Stimulated activated CD4-positive, alpha-beta T cell treated with anti-CD3 and anti-CD28 coated beads, Interleukin-1b, Interleukin-23, amount 100 ng/mL, for 4 hours (primary cell): ENCODE results near the gene ZNF407.
"Not testable (repeated sequence)": the region's sequence is repeated elsewhere in the genome, so short reads cannot be mapped to it uniquely, and the experiment has no call there.

ENCODE experiments used
- DNase-seq, 2 donors: peaks; one replicate each; pipeline ENCODE4 v3.0.0-alpha.2; 2020; ENCODE audit warnings: low read depth in 2 of 2

The ZNF407 gene

DNA sequence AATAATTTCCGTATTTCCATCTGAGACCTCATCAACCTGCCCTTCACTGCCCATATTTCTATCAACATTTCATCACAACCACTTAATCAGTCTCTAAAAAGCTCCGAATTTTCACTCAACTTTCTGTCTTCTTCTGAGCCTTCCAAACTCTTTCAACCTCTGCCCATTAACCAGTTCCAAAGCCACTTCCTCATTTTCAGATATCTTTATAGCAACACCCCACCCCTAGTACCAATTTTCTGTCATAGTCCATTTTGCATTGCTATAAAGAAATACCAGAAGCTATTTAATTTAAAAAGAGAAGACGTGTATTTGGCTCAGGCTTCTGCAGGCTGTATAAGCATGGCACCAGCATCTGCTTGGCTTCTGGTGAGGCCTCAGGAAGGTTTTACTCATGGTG is 504.2 kb downstream of the ZNF407 start:
- no peak for DNase-seq

DNA sequence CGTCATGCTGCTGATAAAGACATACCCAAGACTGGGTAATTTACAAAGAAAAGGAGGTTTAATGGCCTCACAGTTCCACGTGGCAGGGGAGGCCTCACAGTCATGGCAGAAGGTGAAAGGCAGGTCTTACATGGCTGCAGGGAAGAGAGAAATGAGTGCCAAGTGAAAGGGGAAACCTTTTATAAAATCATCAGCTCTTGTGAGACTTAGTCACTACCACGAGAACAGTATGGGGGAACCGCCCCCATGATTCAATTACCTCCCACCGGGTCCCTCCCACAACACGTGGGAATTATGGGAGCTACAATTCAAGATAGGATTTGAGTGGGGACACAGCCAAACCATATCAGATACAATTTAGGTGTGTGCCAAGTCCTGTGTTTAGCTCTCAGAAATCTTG is 506.4 kb downstream of the ZNF407 start:
- DNase-seq, result not testable (repeated sequence)

DNA sequence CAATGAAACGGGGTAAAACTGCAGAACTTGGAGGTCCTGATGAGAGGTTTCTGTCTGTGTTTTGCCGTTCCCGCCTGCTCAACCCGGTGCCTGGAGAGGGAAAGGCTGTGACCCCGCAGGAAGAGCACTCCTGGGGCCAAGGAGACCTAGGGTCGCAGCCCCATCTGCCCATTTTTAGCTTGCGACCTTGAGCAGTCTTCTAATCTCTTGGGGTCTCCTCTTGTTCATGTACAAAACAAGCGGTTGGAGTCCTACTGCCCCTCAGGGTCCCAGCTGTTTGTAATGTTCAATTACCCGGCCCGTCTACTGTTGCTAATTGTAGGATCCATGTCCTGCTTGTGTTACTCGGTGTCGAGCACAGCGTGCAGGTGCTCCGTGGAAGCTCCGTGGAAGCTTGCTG is 506.8 kb downstream of the ZNF407 start:
- DNase-seq, result no peak

DNA sequence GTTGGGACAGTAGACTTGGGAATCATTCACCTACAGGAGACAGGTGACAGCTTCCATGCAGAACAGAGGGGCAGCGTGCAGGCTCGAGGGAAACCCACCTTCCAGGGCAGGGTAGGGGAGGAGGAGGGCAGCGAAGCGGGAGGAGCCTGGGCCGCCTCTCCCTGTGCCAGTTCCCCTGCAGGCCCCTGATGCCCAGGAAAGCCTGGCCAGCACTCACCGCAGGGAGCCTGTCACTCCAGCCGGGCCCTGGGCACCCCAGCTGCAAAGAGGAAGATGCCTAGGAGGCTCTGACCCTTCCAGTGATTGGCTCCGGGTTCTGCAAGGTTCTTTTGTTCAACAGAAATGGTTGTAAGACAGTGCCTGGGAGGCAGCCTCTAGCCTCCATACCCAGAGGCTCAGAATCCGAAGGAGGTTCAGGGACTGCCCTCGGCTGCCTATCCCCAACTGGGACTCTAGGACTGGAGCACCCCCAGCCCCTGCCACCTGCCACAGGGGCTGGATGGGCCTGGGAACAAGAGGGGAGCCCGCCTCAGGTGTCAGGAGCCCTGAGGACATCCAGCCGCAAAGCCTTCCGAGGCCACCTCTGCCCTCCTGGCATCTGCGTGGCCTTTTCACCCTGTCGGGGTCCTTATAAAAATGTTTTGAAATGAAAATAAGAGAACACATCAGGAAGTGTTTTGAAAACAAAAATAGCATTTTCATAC is 508.0 kb downstream of the ZNF407 start:
- no peak for DNase-seq

DNA sequence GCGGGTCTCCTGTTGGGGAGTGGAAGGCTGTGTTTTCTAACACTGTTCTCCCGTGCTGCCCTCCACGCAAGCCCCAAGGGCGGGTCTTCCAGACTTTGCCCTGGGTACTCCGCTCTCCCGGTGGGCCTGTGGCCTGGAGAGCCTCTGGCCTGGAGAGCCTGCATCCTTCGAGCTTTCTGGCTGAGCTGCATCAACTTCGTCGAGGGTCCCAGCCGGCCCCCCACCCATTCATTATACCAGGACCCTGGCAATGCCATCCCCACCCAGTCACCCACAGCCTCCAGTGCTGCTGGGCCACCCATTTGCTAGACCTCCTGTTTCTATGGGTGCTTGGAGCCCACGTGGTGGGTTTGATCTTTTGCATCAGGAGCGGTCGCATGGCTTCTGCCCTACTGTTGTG is 509.1 kb downstream of the ZNF407 start:
- no peak for DNase-seq

DNA sequence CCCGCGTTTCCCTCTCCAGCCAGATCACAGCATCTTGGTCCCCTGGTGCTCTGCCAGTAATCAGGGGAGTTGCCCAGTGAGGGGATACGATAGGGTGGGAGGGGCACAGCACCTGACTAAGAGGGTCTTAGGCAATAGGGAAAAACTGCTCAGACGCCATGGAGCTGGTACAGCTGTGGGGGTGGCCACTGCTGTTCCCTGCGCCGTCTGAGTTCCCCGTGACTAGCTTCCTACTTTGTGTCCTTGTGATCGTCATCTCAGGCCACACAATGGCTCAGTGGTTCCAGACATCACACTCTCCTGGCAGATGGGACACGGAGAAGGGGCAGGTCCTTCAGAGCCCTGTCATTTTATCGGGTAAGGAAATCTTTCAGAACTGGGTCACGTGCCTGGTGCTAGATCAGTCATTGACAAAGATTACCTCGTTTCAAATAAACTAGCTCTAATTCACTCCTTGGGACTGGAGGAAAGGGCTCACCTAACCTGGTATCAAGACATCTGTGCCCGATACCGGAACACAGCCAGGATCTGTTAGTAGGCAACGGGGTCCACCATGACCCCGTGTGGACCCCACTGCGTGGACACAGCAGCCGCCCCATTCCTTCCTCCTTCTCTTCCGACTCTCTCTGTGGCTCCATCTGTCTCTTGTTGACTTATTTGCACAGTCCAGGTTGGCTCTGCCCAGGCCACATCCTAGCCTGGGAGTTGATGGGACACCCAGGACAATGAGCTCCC is 509.7 kb downstream of the ZNF407 start:
- DNase-seq, result no peak

DNA sequence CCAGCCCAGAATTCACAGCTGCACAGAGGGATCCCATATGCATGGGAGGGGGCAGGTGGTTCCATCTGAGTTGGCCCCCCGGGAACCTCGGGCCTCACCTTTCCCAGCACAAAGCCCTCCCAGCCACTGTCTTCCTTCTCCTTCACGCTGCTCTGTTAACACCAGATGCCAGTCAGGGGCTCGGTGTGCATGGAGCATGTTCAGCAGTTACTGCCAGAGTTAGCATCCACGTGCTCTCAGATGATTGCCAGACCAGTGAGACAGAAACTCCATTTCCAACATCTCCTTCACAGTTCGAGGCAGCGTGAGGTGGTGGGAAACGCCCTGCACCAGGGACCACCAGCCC is 510.2 kb downstream of the ZNF407 start:
- DNase-seq, result no peak

DNA sequence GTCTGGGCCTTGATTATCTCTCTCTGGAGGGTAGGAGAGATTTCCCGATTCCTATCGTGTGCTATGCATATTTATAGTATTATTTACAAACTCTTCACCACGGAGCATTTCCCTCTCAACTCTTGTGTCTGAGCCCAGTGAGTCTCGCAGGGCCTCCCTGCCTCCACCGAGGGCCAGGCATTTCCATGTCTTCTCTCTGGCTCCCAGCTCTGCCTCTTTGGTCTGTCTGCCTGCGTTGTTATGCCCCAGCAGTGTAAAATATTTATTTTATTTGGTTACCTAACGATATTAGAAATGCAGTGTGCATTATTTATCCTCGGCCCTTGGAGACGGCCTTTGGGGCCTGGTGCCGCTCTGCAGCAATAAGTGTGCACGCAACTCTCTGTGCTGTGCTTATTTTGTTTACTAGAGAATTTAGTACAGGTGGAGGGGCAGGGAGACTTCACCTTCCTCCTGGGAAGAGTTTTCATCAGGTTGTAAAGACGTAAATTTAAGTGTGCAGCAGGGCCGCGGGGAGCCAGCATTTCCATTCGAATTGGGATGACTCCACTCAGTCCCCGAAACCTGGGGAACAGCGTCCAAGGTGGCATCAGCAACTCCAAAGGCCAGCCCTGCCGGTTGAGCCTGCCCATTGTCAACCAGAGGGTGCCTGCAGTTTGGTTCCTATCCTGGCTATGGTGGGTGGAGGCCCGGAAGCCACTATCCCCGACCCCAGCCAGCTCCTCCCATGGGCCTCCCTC is 511.1 kb downstream of the ZNF407 start:
- no peak for DNase-seq

DNA sequence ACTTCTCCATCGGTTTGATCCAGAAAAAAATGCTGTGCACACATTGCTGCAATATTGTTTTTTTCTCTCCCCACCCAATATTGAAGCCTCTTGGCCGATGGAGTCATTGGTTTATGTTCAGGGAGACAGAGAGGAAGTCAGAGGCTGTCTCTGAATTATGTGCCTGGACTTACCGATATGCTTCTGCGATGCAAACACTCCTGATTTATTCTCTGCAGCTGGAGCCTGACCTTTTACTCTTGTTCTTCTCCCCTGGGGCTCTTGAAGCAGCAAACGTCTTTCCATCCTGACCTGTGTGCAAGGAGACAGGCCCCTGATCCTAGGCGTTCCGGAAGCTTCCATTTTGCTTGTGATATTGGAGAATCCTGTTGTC is 511.6 kb downstream of the ZNF407 start:
- no peak for DNase-seq

DNA sequence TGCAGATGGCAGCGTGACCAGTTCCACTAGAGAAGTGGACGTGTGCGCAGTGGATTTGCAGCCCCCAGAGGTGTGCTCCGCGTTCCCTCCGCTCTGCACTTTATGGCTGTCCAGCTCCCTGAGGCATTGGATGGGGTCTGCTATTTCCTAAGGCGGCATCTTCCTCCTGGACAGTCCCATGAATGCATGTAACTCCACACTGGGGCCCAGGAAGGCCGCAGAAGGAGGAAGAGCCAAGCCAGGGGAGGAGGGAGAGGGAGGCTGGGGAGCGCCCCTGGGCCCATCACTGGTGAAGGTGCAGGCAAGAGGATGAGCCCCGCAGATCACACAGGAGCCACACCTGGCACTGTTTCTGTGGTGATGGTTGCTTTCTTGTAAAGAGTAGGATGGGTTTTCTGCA is 512.1 kb downstream of the ZNF407 start:
- DNase-seq, result no peak

DNA sequence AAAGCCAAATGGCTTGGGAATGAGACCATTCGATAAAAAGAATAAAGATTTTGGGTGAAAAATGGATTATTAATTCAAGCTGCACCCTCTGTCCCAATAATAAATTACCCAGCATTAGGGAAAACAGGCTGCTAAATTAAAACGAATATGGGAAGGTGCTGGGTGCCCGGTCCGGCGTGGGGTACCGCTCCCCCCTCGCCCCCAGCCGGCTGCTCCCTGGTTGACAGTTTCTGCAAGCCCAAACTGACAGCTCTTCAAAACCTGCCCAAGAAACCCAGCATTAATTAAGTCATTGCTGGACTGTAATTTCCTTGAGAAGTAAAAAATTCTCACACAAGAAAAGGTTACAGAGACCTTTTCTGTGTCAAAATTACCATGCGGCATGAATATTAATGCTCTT is 512.6 kb downstream of the ZNF407 start:
- DNase-seq, result no peak

DNA sequence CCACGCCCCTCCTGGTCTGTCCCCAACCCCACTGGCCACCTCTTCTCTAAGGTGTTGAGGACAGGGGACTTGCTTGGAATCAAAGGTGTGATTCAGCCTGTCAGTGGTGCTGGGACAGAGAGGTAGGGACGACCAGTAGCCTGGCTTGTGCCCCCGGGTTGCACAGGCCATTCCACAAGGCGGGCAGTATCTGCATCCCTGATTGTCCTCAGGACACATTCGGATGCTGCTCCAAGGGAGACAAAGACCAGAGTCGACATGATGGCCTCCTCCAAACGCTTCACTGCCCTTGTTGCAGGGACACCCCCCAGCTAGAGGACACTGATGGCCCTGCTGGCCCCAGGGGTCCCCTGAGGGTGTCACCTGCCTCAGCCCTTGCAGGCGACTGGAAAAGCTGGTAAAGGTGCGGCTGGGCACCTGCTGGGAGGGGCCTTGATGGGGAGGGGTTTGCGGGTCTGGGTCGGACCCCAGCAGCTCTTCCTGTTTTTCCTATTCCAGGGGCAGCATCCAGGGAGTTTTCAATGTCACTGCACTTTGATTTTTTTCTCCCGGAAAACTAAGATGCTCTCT is 513.3 kb downstream of the ZNF407 start:
- no peak for DNase-seq

DNA sequence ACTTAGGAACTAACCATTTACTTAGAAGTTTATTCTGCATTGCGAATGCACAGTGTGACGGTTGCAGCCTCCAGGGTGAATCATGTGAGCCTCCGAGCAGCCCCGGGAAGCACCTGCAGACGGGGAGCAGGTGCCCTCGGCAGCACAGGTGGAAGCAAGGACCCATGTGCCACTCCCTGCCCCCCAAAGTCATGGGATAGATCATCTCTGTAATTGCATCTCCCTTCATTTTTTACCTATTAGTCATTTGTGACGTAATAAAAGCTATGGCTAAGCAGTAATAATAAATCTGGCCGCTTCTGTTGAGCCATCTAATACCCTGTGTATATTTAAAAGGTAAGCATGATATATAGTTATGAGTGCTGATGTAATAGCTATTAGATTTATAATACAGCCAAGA is 514.1 kb downstream of the ZNF407 start:
- no peak for DNase-seq

DNA sequence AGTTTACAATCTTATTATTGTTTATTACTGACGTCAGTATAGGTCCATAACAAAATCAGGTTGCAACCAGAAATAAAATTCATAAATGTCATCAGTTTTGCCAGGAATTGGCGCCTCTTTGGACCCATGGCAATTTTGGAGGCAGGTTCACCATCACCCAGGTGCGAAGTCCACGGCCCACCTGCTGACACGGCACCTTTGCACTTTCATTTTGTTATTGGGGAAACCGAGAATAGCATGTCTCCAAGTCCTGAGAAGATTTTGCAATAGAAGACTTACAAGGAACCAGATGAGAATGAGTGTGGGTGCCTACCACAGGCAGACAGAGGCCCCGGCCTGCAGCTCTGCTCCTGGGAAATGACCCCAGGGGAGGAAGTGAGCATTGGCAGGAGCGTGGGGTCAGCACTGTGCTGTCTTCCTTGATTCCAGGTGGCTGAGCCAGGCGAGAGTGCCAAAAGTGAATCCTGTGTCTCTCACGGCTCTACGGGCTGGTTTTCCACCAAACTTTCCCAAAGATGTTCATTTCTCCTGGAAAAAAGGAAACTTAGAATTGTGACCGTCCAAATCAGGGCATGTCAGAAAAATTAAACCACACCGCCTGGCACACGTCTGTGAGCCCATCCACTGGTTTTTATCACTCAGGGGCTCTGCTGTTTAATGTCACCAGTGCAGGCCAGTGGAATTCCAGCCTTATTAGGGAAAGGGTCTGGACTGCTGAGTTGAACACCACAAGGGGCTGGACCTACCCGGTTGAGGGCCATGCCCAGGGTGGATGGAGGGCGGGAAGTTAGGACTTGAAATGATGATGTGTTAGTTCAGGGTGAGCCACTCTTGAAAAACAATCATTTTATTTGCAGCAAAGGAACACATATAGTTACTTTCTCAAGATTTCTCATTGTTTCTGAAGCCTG is 514.8 kb downstream of the ZNF407 start:
- DNase-seq, result no peak

DNA sequence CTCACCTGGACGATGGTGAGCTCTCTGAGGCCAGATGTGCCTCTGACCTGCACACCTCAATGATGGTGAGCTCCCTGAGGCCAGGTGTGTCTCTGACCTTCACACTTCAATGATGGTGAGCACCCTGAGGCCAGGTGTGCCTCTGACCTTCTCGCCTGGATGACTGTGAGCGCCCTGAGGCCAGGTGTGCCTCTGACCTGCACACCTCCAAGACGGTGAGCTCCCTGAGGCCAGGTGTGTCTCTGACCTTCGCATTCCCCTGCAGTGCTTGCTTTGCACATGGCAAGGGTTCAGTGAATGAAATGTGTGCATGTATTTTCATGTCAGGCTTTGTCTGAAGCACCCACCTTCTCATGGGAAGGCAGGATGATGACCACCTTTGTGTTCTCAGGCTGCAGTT is 515.8 kb downstream of the ZNF407 start:
- no peak for DNase-seq

DNA sequence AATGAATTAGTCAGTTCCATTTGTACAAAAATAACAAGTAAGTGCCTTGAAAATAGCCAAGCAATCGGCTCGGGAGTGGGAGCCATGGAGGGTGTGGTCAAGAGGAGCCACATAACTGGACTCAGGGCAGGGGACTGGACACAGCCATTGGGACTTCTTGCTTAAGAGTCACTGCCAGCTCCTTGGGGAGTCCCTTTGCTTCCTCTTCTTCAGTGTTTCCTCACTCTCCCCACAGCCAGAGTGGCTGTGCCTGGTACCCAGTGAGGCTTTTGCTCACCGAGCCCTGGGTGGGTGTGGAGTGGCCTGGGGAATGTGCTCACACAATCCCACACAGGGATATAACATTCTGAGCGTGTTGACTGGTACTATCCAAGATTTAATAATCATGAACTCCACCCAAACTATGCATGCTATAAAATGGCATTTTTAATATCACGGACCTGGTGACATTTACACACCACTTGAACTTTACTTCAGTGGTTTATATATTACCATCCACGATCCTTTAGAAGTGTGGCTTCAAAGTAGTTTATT is 516.6 kb downstream of the ZNF407 start:
- DNase-seq, result no peak
